ENCODE results near the gene SORBS1.

SORBS1 gene

GRCh38 chr10:95480102-95480900, 80.9 kb downstream of the SORBS1 start (continued):
- TF ChIP-seq, protein P1, sequence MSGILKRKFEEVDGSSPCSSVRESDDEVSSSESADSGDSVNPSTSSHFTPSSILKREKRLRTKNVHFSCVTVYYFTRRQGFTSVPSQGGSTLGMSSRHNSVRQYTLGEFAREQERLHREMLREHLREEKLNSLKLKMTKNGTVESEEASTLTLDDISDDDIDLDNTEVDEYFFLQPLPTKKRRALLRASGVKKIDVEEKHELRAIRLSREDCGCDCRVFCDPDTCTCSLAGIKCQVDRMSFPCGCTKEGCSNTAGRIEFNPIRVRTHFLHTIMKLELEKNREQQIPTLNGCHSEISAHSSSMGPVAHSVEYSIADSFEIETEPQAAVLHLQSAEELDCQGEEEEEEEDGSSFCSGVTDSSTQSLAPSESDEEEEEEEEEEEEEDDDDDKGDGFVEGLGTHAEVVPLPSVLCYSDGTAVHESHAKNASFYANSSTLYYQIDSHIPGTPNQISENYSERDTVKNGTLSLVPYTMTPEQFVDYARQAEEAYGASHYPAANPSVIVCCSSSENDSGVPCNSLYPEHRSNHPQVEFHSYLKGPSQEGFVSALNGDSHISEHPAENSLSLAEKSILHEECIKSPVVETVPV (CRISPR knock-in tag; IDR thresholded peaks at IDR 0.05): no peak
- TF ChIP-seq, protein P2, sequence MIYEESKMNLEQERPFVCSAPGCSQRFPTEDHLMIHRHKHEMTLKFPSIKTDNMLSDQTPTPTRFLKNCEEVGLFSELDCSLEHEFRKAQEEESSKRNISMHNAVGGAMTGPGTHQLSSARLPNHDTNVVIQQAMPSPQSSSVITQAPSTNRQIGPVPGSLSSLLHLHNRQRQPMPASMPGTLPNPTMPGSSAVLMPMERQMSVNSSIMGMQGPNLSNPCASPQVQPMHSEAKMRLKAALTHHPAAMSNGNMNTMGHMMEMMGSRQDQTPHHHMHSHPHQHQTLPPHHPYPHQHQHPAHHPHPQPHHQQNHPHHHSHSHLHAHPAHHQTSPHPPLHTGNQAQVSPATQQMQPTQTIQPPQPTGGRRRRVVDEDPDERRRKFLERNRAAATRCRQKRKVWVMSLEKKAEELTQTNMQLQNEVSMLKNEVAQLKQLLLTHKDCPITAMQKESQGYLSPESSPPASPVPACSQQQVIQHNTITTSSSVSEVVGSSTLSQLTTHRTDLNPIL (CRISPR knock-in tag; IDR thresholded peaks at IDR 0.05; ENCODE audit: low read depth): no peak
- TF ChIP-seq SNAI2 (CRISPR knock-in tag; IDR thresholded peaks at IDR 0.05): no peak

DNA sequence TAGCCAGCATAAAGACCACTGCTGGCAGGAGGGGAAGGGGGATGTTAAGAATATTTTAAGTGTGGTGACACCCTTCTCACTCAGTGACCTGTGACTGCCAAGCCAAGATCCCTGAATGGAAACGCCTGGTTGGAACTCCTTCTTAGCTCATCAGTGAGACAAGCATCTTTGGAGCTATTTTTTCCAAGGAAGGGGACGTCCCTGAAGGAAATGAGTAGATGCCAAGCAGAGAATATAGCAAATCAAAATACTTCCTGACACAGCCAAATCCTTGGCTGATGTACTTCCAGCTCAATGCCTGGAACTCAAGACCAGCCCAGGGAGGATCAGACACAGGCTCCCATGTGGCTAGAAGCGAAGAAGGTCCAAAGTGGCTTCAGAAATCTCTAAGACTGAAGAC, 82.2 kb downstream of the SORBS1 start:
- TF ChIP-seq, protein P2 (CRISPR knock-in tag; IDR thresholded peaks at IDR 0.05; ENCODE audit: low read depth): no peak
- no peak for TF ChIP-seq POU6F1 (CRISPR knock-in tag; IDR thresholded peaks at IDR 0.05; ENCODE audit: borderline replicate concordance, low read depth)
- ATAC-seq: no peak

DNA sequence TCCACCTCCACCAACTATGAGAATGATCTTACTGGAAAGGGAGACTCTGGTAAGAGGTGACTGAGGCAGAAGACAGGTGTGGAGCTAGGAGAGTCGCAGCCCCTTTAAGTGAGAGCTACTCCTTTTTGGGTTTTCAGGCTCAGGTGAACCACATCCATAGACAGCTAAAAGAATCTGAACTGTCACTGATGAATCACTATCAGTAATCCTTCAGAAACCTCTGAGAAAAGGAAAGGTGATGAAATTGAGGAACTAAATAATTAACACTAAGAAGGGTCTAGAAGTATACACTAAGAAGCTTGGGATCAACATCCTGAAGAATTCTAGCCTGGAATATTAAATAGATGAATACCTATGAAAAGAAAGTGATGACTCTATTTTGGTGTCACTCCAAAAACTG, 83.0 kb downstream of the SORBS1 start:
- no peak for ATAC-seq

More for the DNA sequence above, 83.0 kb downstream of the SORBS1 start:
- TF ChIP-seq TSHZ2 (CRISPR knock-in tag; IDR thresholded peaks at IDR 0.05) (no peak), ARNTL (CRISPR knock-in tag; IDR thresholded peaks at IDR 0.05; ENCODE audit: borderline replicate concordance, low read depth) (no peak), BACH2 (CRISPR knock-in tag; IDR thresholded peaks at IDR 0.05; ENCODE audit: borderline replicate concordance) (no peak), ISL1 (CRISPR knock-in tag; IDR thresholded peaks at IDR 0.05) (no peak), GLIS3 (CRISPR knock-in tag; IDR thresholded peaks at IDR 0.05) (no peak), ZNF70 (CRISPR knock-in tag; IDR thresholded peaks at IDR 0.05) (no peak), TCF4 (CRISPR knock-in tag; IDR thresholded peaks at IDR 0.05; ENCODE audit: borderline replicate concordance) (no peak), ZFP3 (CRISPR knock-in tag; IDR thresholded peaks at IDR 0.05) (no peak), CSDC2 (CRISPR knock-in tag; IDR thresholded peaks at IDR 0.05) (no peak)
- TF ChIP-seq, protein P1 (CRISPR knock-in tag; IDR thresholded peaks at IDR 0.05): no peak
- TF ChIP-seq, protein P2 (CRISPR knock-in tag; IDR thresholded peaks at IDR 0.05; ENCODE audit: low read depth): no peak

All from SK-N-SH treated with all-trans-retinoic acid at 6 μM for 48 hours (cell line).